NCI-H1048 (cell line): ENCODE data around the gene RBFOX2.

ENCODE experiments used
- DNase-seq: peaks from one replicate; lab custom pipeline; 2025; lab: John Stamatoyannopoulos, UW

RBFOX2 gene

GRCh38 chr22:35697142-35697541, 331.5 kb downstream of the RBFOX2 start:
- no peak for DNase-seq

- DNase-seq: no peak
Measured at GRCh38 chr22:35695202-35695601, 333.4 kb downstream of the RBFOX2 start.

DNA sequence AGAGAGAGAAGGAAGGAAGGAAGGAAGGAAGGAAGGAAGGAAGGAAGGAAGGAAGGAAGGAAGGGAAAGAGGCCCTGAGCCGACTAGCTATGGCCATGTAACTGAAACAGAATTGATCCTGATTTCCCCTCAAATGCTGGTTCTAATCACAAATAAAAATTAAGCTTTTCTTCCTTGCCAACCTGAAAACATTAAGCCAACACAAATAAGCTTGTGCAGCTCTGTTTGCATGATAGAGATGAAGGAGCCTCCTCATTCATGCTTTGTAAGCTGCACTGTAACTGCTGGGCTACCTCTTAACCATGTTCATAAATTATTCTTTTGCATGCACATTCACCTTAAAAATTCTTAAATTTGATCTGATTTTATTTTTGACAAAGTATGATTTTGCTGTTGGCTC, 338.6 kb downstream of the RBFOX2 start:
- DNase-seq: no peak

DNA sequence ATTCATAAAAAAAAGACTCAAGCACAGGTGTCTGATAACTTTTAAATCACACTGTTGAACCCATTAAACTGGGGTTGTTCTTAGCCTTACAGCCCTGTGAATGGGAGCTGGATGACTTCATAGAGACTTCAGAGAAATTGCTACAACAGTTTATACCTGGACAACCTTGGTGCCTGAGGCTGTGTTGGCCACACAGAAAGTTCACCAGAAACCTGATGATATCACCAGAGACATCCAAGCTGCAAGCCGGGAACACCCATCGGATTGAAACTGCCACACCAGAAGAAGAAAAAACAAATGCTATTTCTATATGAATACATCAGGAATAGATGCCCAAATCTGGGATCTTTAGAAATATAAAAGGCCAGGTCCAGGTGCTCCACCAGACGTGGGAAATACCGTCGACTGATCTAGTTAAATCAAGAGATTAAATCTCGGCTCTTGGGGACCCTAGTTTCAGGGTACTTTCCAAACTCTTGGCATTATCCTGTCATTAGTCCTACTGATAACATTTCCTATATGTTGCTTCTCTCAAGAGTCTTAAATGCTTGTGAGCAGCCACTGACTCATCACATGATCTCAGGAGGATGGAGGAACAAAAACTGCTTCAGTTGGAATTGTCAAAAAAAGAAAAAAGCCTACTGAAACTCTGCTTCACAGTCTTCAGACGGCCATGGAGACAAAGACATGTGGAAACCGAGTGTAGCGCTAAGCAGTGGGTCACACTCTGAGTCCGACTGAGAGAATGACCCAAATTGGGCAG, 339.5 kb downstream of the RBFOX2 start:
- no peak for DNase-seq
